CD1c-positive myeloid dendritic cell (primary cell): ENCODE measurements around the gene LAIR2.
A peak's percentile ranks its signal among the peaks of the same experiment; 100 is the strongest.
"Not testable (repeated sequence)": the region's sequence is repeated elsewhere in the genome, so short reads cannot be mapped to it uniquely, and the experiment has no call there.

Experiments
- DNase-seq: peaks from one replicate; pipeline ENCODE4 v3.0.0-alpha.2; 2016; ENCODE audit errors: extremely low spot score

The LAIR2 gene

GRCh38 chr19:54493967-54494585, 8.6 kb upstream of the LAIR2 start:
- DNase-seq = no peak

GRCh38 chr19:54495284-54495683, 7.3 kb upstream of the LAIR2 start:
- DNase-seq = not testable (repeated sequence)

- DNase-seq = not testable (repeated sequence)
Measured at GRCh38 chr19:54497747-54498450, 4.7 kb upstream of the LAIR2 start.

GRCh38 chr19:54498451-54498772, 4.2 kb upstream of the LAIR2 start:
- DNase-seq = not testable (repeated sequence)

GRCh38 chr19:54505542-54505941, 2.9 kb downstream of the LAIR2 start:
- DNase-seq = not testable (repeated sequence)

GRCh38 chr19:54506079-54506478, 3.4 kb downstream of the LAIR2 start:
- no peak for DNase-seq

- DNase-seq = not testable (repeated sequence)
Measured at GRCh38 chr19:54507038-54507717, 4.5 kb downstream of the LAIR2 start.

GRCh38 chr19:54507824-54508223, 5.2 kb downstream of the LAIR2 start:
- no peak for DNase-seq

- not testable (repeated sequence) for DNase-seq
Measured at GRCh38 chr19:54508487-54508886, 5.9 kb downstream of the LAIR2 start.

GRCh38 chr19:54509200-54509940, 6.7 kb downstream of the LAIR2 start:
- DNase-seq = not testable (repeated sequence)

- no peak for DNase-seq
Measured at GRCh38 chr19:54515156-54515555, 12.5 kb downstream of the LAIR2 start.

GRCh38 chr19:54517483-54517882, 14.9 kb downstream of the LAIR2 start:
- peak; percentile 79 for DNase-seq

GRCh38 chr19:54518844-54519243, 16.2 kb downstream of the LAIR2 start:
- no peak for DNase-seq

GRCh38 chr19:54521022-54521859, 18.6 kb downstream of the LAIR2 start:
- DNase-seq = peak; percentile 66

GRCh38 chr19:54521860-54522513, 19.4 kb downstream of the LAIR2 start:
- DNase-seq = no peak

GRCh38 chr19:54523403-54523802, 20.8 kb downstream of the LAIR2 start:
- DNase-seq = peak; percentile 88

GRCh38 chr19:54525636-54526035, 23.0 kb downstream of the LAIR2 start:
- no peak for DNase-seq

- no peak for DNase-seq
Measured at GRCh38 chr19:54526972-54527371, 24.3 kb downstream of the LAIR2 start.

- DNase-seq = no peak
Measured at GRCh38 chr19:54530866-54531265, 28.2 kb downstream of the LAIR2 start.

- peak; percentile 11 for DNase-seq
Measured at GRCh38 chr19:54532528-54532927, 29.9 kb downstream of the LAIR2 start.

GRCh38 chr19:54533476-54533875, 30.8 kb downstream of the LAIR2 start:
- DNase-seq = no peak
